Endodermal cell (in vitro differentiated cells): ENCODE results near the gene BICDL1. TPM values are rescaled to one million over a fixed set of nuclear protein-coding genes. Genes with fewer than 3 reads are reported as not detected.
A peak's percentile ranks its signal among the peaks of the same experiment; 100 is the strongest.

Experiments
- DNase-seq: peaks from one replicate; pipeline ENCODE4 v3.0.0-alpha.2; 2017
- H3K27ac ChIP-seq: 2 replicates; pipeline ENCODE4 v1.5.1; 2013; ENCODE audit warnings: mild to moderate bottlenecking, low read depth, low read length, moderate library complexity
- H3K27me3 ChIP-seq: 2 replicates; pipeline ENCODE4 v1.6.1; 2013; ENCODE audit warnings: mild to moderate bottlenecking, low read length, moderate library complexity; ENCODE audit not compliant: insufficient read depth, control insufficient read depth, poor library complexity, severe bottlenecking
- H3K36me3 ChIP-seq: 2 replicates; pipeline ENCODE4 v1.7.0; 2013; ENCODE audit warnings: mild to moderate bottlenecking, low read length, moderate library complexity; ENCODE audit not compliant: control insufficient read depth, insufficient read depth
- H3K4me1 ChIP-seq: one replicate; pipeline ENCODE4 v1.7.0; 2013; ENCODE audit warnings: low read length; ENCODE audit not compliant: control insufficient read depth, insufficient read depth
- H3K4me3 ChIP-seq: 2 replicates; pipeline ENCODE4 v1.5.1; 2013; ENCODE audit warnings: mild to moderate bottlenecking, low read length, moderate library complexity
- H3K9ac ChIP-seq: 2 replicates; pipeline ENCODE4 v1.6.1; 2013; ENCODE audit warnings: mild to moderate bottlenecking, low read length, moderate library complexity; ENCODE audit not compliant: poor library complexity, severe bottlenecking; ENCODE audit errors: extremely low read depth
- H3K9me3 ChIP-seq: 2 replicates; pipeline ENCODE4 v1.6.1; 2013; ENCODE audit warnings: mild to moderate bottlenecking, low read length, moderate library complexity; ENCODE audit not compliant: control insufficient read depth
- H3K27ac Mint-ChIP-seq: 2 replicates; pipeline ENCODE4 v1.8.0; 2020; ENCODE audit warnings: mixed read lengths
- H3K27me3 Mint-ChIP-seq: 2 replicates; pipeline ENCODE4 v1.8.0; 2021; ENCODE audit warnings: mild to moderate bottlenecking, mixed read lengths; ENCODE audit not compliant: insufficient read depth
- H3K36me3 Mint-ChIP-seq: 2 replicates; pipeline ENCODE4 v1.8.0; 2020; ENCODE audit warnings: low read depth, mixed read lengths
- H3K4me1 Mint-ChIP-seq: 2 replicates; pipeline ENCODE4 v1.8.0; 2020; ENCODE audit warnings: mixed read lengths
- H3K4me3 Mint-ChIP-seq: 2 replicates; pipeline ENCODE4 v1.8.0; 2020; ENCODE audit warnings: mild to moderate bottlenecking, moderate library complexity, mixed read lengths
- H3K9me3 Mint-ChIP-seq: 2 replicates; pipeline ENCODE4 v1.8.0; 2020; ENCODE audit warnings: mild to moderate bottlenecking, mixed read lengths
- WGBS, 2 experiments: methylation state at CpG; one replicate each; pipeline versions ENCODE4 v1.1.5 to v1.1.7; 2013; ENCODE audit warnings: missing lambda C conversion rate in 2 of 2, mixed read lengths in 1 of 2; ENCODE audit not compliant: insufficient coverage in 1 of 2, insufficient read length in 1 of 2; 5-methylcytosine and 5-hydroxymethylcytosine counted together
- total RNA-seq, 2 donors: library from RNA; stranded (reverse); fragmentation: NEBNext Ultra II Directional in 1 of 2; extraction: Animal tissue kit (Norgen Biotek cat#: 25700) in 1 of 2; gene quantifications; 2 replicates in 1 of 2; 3 replicates in 1 of 2; pipeline ENCODE4 v1.2.1, GENCODE V29; 2021
- TF ChIP-seq, protein P1 (sequence below): fragments of 200-600 bp; sonication (generic); conservative IDR thresholded peaks from 2 replicates; pipeline ENCODE4 v1.5.0; 2021; ENCODE audit warnings: antibody characterized with exemption, mild to moderate bottlenecking

BICDL1 gene
- total RNA-seq, 2 donors from 2014 or later, result 14.5 to 22.3 TPM

DNA sequence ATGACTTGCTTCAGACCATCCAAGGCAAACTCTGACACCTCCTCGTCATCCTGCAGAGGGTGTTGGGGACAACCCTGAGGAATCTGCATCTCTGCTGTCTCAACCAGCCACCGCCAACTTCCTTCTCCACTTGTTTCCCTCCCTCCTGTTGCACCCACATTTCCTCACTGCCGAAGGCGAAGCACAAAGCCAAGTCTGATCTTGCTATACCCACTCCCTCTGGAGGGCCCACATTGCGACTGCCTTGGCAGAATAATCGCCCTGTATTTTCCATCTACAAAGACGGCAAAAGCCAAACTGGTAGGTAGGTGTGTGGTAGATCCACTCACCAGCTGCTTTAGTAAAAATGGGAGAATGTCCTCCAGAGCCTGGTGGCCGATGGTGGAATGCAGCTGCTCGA lies 149.3 kb downstream of the BICDL1 start:
- H3K27ac ChIP-seq, result no peak overlapping the region
- 93 to 98% methylated on average over 8 to 9 of the region's 9 CpGs for WGBS, 2 experiments
- no peak overlapping the region for H3K4me3 ChIP-seq
- TF ChIP-seq, protein P1, sequence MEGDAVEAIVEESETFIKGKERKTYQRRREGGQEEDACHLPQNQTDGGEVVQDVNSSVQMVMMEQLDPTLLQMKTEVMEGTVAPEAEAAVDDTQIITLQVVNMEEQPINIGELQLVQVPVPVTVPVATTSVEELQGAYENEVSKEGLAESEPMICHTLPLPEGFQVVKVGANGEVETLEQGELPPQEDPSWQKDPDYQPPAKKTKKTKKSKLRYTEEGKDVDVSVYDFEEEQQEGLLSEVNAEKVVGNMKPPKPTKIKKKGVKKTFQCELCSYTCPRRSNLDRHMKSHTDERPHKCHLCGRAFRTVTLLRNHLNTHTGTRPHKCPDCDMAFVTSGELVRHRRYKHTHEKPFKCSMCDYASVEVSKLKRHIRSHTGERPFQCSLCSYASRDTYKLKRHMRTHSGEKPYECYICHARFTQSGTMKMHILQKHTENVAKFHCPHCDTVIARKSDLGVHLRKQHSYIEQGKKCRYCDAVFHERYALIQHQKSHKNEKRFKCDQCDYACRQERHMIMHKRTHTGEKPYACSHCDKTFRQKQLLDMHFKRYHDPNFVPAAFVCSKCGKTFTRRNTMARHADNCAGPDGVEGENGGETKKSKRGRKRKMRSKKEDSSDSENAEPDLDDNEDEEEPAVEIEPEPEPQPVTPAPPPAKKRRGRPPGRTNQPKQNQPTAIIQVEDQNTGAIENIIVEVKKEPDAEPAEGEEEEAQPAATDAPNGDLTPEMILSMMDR, result no peak
- H3K4me1 ChIP-seq, result no peaks in the 10 kb centered on the region
- H3K36me3 ChIP-seq, result peaks cover 90% of the 10 kb centered on the region
- no peak overlapping the region for H3K9ac ChIP-seq
- Mint-ChIP-seq H3K27ac (no peak overlapping the region), H3K4me1 (no peaks in the 10 kb centered on the region), H3K9me3 (no peaks in the 10 kb centered on the region), H3K4me3 (no peak overlapping the region), H3K27me3 (no peaks in the 10 kb centered on the region), H3K36me3 (peaks cover 90% of the 10 kb centered on the region)
- no peaks in the 10 kb centered on the region for H3K9me3 ChIP-seq
- no peaks in the 10 kb centered on the region for H3K27me3 ChIP-seq
- DNase-seq, result no peak

DNA sequence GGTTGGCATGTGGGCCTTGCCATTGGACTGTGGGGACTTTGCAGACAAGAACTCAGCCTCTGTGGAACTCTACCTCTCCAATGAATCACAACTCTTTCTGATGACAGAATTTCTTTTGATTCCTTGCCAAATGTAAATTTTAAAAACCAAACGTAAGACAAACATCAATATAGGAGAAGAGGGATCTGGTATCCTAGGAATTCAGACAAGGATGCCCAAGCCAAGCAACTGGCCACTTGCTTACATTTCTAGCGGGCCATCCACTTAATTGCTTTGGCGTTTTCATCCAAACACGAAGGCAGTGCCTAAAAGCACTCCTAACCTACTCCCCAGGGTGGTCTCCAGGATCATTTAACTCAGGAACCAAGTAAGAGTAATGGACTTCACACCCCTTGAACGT lies 150.9 kb downstream of the BICDL1 start:
- Mint-ChIP-seq H3K27ac (peak overlapping the region; percentile 40), H3K9me3 (no peaks in the 10 kb centered on the region), H3K36me3 (peaks cover 91% of the 10 kb centered on the region), H3K27me3 (no peaks in the 10 kb centered on the region), H3K4me3 (no peak overlapping the region), H3K4me1 (no peaks in the 10 kb centered on the region)
- H3K27ac ChIP-seq, result no peak overlapping the region
- no peak for DNase-seq
- no peak overlapping the region for H3K4me3 ChIP-seq
- no peaks in the 10 kb centered on the region for H3K9me3 ChIP-seq
- H3K36me3 ChIP-seq, result peaks cover 90% of the 10 kb centered on the region
- no peak overlapping the region for H3K9ac ChIP-seq
- TF ChIP-seq, protein P1, result no peak
- 93 to 95% methylated on average over 3 to 5 of the region's 5 CpGs for WGBS, 2 experiments
- H3K4me1 ChIP-seq, result no peaks in the 10 kb centered on the region
- no peaks in the 10 kb centered on the region for H3K27me3 ChIP-seq

DNA sequence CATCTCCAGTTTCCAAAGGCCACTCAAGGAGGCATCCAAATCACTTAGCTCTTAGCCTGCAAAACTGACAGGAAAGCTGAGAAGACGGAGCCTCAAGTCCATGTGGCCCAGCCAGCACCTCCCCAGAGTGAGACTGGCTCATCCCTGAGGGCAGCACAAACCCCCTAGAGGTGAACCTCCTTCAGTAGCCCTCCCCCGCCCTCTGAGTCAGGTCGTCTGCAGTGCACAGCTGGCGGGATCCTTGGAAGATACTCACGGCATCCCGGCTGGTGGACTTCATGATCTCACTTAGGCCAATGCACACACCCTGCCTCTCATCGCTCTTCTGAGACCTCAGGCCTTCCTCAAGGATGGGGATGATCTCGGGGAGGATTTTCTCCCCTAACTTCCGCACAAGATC lies 151.6 kb downstream of the BICDL1 start:
- H3K4me1 Mint-ChIP-seq, result no peaks in the 10 kb centered on the region
- no peak for DNase-seq
- no peaks in the 10 kb centered on the region for H3K27me3 ChIP-seq
- TF ChIP-seq, protein P1, result no peak
- WGBS, 2 experiments, result 95 to 96% methylated on average over 8 to 9 of the region's 9 CpGs
- no peak overlapping the region for H3K4me3 ChIP-seq
- H3K4me3 Mint-ChIP-seq, result no peak overlapping the region
- H3K27ac Mint-ChIP-seq, result peak overlapping the region; percentile 53
- no peaks in the 10 kb centered on the region for H3K9me3 ChIP-seq
- H3K9me3 Mint-ChIP-seq, result no peaks in the 10 kb centered on the region
- no peaks in the 10 kb centered on the region for H3K4me1 ChIP-seq
- H3K9ac ChIP-seq, result no peak overlapping the region
- H3K27ac ChIP-seq, result no peak overlapping the region
- H3K36me3 Mint-ChIP-seq, result peaks cover 93% of the 10 kb centered on the region
- no peaks in the 10 kb centered on the region for H3K27me3 Mint-ChIP-seq
- peaks cover 92% of the 10 kb centered on the region for H3K36me3 ChIP-seq
